ENCODE measurements around the gene DDX41.

The DDX41 gene

DNA sequence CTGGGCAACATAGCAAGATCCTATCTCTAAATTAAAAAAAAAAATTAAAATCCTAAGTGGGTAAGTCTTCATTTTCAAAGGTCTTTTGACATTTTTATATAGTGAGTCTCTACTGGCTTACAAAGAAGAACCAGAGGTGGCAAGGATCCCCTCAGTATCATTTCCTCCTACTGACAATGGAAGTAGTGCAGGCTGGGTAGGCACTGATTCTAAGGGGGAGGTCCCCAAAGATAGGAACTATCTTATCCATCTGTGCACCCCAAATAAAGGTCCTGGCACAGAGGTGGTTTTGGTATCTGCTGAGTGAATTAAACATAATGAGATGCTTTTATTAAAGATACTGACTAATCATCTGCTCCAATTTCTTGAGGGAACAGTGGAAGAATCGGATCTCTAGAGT is 33.4 kb upstream of the DDX41 start:
- DNase-seq (ENCODE audit: insufficient read length) (no peak), FAIRE-seq (no peak)
- TF ChIP-seq TAF1 (IDR thresholded peaks at IDR 0.05; ENCODE audit: borderline replicate concordance, low read depth, low read length), result no peak
- TF ChIP-seq POLR2AphosphoS5 (IDR thresholded peaks at IDR 0.05; ENCODE audit: low read depth, low read length), result no peak
- no peak for TF ChIP-seq POLR2A (IDR thresholded peaks at IDR 0.05; ENCODE audit: low read depth, low read length)

DNA sequence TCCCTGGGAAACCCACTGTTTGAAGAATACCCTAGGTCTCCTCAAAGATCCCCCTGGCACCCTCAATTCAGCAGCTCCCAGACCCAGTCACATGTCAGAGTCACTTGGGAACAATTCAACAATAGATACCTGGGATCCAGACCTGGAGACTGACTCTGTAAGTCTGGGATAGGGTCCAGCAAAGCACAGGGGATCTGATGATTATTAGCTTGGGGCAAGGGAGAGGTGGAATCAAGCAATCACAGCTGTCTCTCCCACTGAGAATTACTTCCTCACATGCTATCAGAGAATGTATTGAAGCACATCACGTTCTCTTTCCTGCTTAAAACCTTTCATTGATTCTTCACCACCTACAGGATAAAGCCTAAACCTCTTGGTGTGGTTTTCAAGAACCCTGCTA is 31.7 kb upstream of the DDX41 start:
- FAIRE-seq (no peak), DNase-seq (ENCODE audit: insufficient read length) (no peak)
- TF ChIP-seq TAF1 (IDR thresholded peaks at IDR 0.05; ENCODE audit: borderline replicate concordance, low read depth, low read length) (no peak), POLR2AphosphoS5 (IDR thresholded peaks at IDR 0.05; ENCODE audit: low read depth, low read length) (no peak), POLR2A (IDR thresholded peaks at IDR 0.05; ENCODE audit: low read depth, low read length) (no peak)

DNA sequence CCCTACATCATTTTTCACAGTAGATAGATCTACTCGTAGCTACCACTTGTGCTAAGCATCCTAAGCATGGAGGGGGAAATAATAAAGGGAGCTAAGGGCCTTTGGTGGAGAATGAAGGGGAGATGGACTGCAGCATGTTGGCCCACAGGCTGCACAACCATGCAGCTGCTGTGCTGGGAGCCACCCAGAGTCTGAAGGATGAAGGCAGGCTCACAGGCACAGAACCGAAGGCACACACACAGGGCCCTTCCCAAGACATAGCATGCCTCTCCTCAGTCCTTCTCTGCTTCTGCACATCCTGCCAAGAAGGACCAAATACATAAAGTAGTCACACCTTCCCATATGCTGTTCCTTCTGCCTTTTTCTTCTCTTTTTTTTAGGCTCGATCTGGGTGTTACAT is 31.0 kb upstream of the DDX41 start:
- DNase-seq (ENCODE audit: insufficient read length), result no peak
- no peak for TF ChIP-seq POLR2AphosphoS5 (IDR thresholded peaks at IDR 0.05; ENCODE audit: low read depth, low read length)
- no peak for TF ChIP-seq POLR2A (IDR thresholded peaks at IDR 0.05; ENCODE audit: low read depth, low read length)
- TF ChIP-seq TAF1 (IDR thresholded peaks at IDR 0.05; ENCODE audit: borderline replicate concordance, low read depth, low read length), result no peak
- no peak for FAIRE-seq

DNA sequence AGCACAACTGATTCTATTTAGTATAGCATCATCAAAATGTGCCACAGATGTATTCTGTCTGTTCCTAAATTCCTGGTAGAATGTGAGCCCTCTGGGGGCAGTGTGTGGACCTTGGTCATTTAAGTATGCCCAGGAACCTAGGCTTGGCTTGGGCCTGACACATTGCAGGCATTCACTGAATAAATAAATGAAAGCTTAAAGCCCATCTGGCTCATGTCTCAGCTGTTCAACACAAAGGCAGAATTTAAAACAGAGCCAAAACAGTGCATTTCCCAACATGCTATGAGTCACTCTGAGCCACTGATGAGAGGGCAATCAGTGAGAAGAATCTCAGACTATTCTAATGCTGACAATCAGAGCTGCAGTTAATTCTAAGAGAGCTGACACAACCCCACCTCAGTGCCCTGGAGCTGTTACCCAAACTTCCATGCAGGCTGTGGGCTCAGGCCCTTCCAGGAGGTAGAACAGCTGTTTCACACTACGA is 29.5 kb upstream of the DDX41 start:
- DNase-seq (ENCODE audit: insufficient read length) (no peak), FAIRE-seq (no peak)
- TF ChIP-seq POLR2AphosphoS5 (IDR thresholded peaks at IDR 0.05; ENCODE audit: low read depth, low read length), result no peak
- no peak for TF ChIP-seq TAF1 (IDR thresholded peaks at IDR 0.05; ENCODE audit: borderline replicate concordance, low read depth, low read length)
- TF ChIP-seq POLR2A (IDR thresholded peaks at IDR 0.05; ENCODE audit: low read depth, low read length), result no peak

DNA sequence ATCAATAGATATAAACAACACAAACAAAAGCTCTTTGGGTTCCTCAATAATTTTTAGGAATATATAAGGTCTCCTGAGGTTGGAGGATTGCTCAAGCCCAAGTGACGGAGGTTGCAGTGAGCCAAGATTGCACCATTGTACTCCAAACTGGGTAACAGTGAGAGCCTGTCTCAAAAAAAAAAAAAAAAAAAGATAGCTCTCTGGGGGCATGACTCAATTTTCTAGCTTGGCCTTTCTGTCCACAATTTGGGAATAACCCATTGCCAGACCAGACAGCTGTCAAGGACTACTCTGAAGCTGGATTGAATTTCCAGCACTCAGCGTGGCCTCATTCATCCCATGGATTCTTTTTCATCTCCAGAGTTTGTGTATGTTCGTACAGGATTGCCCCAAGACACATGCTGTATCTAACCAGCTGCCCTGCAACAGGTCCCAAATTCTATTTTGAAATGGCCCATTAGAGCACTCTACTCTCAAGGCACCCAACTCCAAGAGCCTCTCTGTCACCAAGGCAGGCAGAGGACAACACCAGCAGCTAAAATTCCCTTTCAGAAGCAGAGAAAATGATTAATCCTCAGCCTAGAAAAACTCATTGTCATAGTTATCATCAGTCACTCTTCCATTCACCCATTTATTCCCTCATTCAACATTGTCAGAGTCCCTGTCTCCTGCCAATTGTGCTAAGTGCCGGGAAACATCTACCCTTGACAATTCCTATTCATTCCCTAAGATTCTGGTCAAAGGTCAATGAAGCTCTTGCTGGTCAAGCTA is 28.9 kb upstream of the DDX41 start:
- DNase-seq (ENCODE audit: insufficient read length) (no peak), FAIRE-seq (no peak)
- TF ChIP-seq POLR2AphosphoS5 (IDR thresholded peaks at IDR 0.05; ENCODE audit: low read depth, low read length) (no peak), POLR2A (IDR thresholded peaks at IDR 0.05; ENCODE audit: low read depth, low read length) (no peak), TAF1 (IDR thresholded peaks at IDR 0.05; ENCODE audit: borderline replicate concordance, low read depth, low read length) (no peak)

DNA sequence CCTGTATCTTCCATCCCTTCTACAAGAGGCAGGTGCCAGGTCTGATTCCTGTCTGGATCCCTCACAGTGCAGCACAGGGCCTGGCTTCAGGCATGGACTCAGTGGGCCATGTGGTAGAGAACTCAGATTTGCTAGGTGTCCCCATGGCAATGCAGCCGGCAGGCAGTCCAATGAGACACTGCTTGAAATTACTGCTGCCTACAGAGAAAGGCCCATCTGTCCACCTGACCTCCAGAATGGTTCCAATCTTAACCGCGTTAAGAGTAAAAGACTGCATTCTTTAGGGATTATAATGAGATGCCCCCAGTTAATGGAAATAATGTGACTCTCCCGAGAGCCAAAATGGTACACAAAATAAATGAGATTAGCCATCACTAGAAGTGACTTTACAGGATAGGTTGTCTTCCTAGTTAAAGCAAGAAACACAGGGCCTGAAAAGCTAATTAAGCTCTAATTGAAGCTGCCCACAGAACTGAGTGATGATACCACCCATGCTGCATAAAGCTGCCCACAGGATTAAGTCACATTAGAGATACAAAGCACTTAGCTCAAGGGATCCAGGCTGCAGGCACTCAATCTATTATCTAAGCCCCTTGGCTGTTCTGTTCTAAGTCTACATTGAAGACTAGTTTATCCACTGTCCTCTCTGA is 26.2 kb upstream of the DDX41 start:
- DNase-seq (ENCODE audit: insufficient read length) (no peak), FAIRE-seq (no peak)
- TF ChIP-seq TAF1 (IDR thresholded peaks at IDR 0.05; ENCODE audit: borderline replicate concordance, low read depth, low read length) (no peak), POLR2A (IDR thresholded peaks at IDR 0.05; ENCODE audit: low read depth, low read length) (no peak), POLR2AphosphoS5 (IDR thresholded peaks at IDR 0.05; ENCODE audit: low read depth, low read length) (no peak)

DNA sequence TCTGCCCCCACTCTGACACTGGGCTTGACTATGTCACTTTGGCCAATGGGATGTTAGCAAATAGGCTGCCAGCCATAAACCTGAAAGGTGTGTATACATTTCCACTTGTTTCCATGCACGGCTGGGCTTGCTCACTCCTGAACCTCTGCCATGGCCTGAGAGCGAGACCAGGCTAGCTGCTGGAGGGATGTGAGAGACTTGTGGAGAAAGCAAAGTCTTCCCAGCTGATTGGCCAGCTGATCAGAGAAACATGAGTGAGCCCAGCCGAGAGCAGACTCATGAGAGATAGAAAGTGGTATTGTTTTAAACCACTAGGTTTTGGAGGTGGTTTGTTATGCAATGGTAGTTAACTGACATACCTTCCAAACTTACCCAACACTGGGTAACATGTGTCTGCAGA is 23.7 kb upstream of the DDX41 start:
- TF ChIP-seq POLR2AphosphoS5 (IDR thresholded peaks at IDR 0.05; ENCODE audit: low read depth, low read length), result no peak
- TF ChIP-seq TAF1 (IDR thresholded peaks at IDR 0.05; ENCODE audit: borderline replicate concordance, low read depth, low read length), result no peak
- TF ChIP-seq POLR2A (IDR thresholded peaks at IDR 0.05; ENCODE audit: low read depth, low read length), result no peak
- FAIRE-seq (no peak), DNase-seq (ENCODE audit: insufficient read length) (no peak)

DNA sequence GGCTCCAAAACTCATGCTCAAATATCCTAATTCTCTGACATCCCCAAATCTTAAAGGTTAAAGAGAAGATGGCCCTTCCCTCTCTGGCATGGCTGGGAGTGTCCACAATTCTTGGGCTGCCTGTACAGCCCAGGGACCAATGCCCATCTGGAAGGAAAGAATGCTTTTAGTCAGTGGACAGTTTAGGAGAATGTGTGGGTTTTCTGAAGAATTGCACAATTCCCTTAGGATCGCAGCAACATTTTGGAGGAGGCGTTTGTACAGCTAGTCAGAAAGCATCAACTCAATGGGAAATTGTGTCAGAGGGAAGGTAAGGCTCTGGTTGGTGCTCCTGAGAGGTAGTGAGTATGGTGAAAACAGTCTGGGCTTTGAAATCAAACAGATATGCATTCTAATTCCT is 22.6 kb upstream of the DDX41 start:
- DNase-seq (ENCODE audit: insufficient read length) (no peak), FAIRE-seq (no peak)
- TF ChIP-seq TAF1 (IDR thresholded peaks at IDR 0.05; ENCODE audit: borderline replicate concordance, low read depth, low read length) (no peak), POLR2A (IDR thresholded peaks at IDR 0.05; ENCODE audit: low read depth, low read length) (no peak), POLR2AphosphoS5 (IDR thresholded peaks at IDR 0.05; ENCODE audit: low read depth, low read length) (no peak)

DNA sequence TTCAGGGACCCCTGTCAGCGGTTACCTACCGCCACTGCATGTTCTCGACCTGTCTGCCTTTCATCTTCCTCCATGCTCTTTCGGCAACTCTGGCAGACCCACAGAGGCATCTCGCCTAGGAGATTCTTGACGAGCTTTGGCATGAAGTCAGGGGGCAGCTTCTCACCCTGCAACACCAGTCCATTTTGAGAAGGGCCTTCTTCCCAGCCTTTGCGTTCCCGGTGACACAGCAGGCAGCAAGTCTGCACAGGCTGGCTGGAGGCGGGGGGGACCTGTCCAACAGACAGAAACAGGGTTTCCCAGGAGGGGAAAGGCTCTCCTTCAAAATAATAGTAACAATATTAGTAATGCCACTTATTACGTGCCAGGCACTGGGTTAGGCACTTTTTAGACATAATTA is 22.1 kb upstream of the DDX41 start:
- TF ChIP-seq TAF1 (IDR thresholded peaks at IDR 0.05; ENCODE audit: borderline replicate concordance, low read depth, low read length), result no peak
- no peak for TF ChIP-seq POLR2A (IDR thresholded peaks at IDR 0.05; ENCODE audit: low read depth, low read length)
- no peak for TF ChIP-seq POLR2AphosphoS5 (IDR thresholded peaks at IDR 0.05; ENCODE audit: low read depth, low read length)
- no peak for FAIRE-seq
- no peak for DNase-seq (ENCODE audit: insufficient read length)

DNA sequence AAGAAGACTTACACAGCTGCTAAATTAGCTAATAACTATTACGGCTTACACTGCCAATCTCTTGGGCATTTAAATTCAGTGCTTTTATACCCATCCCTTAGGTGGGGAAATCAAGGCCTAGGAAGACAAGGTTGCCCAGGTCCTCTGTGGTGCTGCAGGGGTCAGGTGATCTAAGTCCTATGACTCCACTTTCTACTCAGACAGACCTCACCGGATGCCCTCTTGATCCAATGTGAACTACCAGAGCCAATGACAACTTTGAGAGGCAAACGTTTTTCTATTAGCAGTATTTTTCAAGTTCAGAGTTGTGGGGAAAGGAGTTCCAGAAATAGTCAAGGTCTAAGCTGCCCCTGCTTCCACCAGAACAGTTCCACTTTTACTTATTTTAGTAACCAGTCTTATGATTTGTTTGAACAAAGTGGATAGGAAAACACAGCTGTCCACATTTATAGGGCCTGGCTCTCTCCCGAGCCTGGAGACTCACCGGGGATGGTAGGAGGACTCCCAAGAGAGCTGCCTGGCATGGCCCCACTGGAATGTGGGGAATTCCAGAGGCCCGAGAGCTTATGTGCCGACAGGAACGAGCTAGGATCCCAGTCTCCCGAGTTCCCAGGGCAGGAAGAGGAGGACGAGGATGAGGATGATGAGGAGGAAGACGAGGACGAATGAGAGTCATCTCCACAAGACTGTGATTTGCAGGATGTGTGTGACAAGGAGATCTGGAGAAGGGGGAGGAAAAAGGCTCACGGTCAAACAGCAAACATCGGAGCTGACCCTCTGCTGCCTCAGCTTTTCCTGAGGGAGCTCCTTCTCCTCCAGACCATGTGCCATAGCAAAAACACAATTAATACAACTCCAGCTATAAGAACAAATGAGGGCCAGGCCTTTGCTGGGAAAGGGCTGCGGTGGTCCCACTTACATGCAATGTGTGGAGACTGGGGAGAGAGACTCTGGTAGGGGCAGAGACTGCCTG is 20.9 kb upstream of the DDX41 start:
- FAIRE-seq (no peak), DNase-seq (ENCODE audit: insufficient read length) (no peak)
- TF ChIP-seq POLR2A (IDR thresholded peaks at IDR 0.05; ENCODE audit: low read depth, low read length) (no peak), TAF1 (IDR thresholded peaks at IDR 0.05; ENCODE audit: borderline replicate concordance, low read depth, low read length) (no peak), POLR2AphosphoS5 (IDR thresholded peaks at IDR 0.05; ENCODE audit: low read depth, low read length) (no peak)

DNA sequence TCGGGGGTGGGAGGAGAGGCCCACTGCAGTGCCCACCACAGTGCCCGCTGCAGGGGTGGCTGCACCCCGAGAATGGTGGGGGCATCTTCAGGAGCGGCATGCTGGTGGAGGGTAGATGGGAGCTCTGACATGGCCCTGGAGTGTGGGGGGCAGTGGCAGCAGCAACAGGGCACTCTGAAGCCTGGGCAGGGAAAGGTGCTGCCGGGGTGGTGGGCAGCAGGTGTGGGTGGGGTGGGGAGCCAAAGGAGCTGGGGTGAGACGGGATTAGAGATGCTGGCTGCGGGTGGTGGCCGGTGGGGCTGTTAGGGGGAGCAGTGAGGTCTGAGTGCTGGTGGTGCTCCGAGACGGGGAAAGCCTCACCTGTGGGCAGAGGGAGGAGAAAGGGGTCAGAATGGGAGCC is 19.6 kb upstream of the DDX41 start:
- no peak for DNase-seq (ENCODE audit: insufficient read length)
- no peak for TF ChIP-seq POLR2A (IDR thresholded peaks at IDR 0.05; ENCODE audit: low read depth, low read length)
- no peak for TF ChIP-seq POLR2AphosphoS5 (IDR thresholded peaks at IDR 0.05; ENCODE audit: low read depth, low read length)
- TF ChIP-seq TAF1 (IDR thresholded peaks at IDR 0.05; ENCODE audit: borderline replicate concordance, low read depth, low read length), result no peak
- FAIRE-seq, result no peak
